GM06990 (cell line): Measurements from ENCODE around the gene COPA.

Experiments used
- DNase-seq: peaks from one replicate; pipeline ENCODE4 v3.0.0-alpha.2; 2011; ENCODE audit not compliant: insufficient read length; ENCODE audit errors: extremely low read depth
- H3K27me3 ChIP-seq: replicated peaks from 2 replicates; pipeline ENCODE4 v1.6.0; 2011; ENCODE audit warnings: low read length; ENCODE audit not compliant: control insufficient read depth, insufficient read depth
- H3K36me3 ChIP-seq: 2 replicates; pipeline ENCODE4 v1.5.1; 2011; ENCODE audit warnings: low read length; ENCODE audit not compliant: control insufficient read depth, insufficient read depth
- H3K4me3 ChIP-seq: replicated peaks from 2 replicates; pipeline ENCODE4 v1.5.1; 2011; ENCODE audit warnings: low read depth, mild to moderate bottlenecking, control low read depth, low read length
- TF ChIP-seq, protein P1 (sequence below): IDR thresholded peaks from 2 replicates; pipeline ENCODE4 v1.5.1; 2011; ENCODE audit warnings: low read length, control low read depth, mild to moderate bottlenecking, inconsistent platforms; ENCODE audit not compliant: insufficient read depth, poor library complexity, severe bottlenecking

Gene COPA

DNA sequence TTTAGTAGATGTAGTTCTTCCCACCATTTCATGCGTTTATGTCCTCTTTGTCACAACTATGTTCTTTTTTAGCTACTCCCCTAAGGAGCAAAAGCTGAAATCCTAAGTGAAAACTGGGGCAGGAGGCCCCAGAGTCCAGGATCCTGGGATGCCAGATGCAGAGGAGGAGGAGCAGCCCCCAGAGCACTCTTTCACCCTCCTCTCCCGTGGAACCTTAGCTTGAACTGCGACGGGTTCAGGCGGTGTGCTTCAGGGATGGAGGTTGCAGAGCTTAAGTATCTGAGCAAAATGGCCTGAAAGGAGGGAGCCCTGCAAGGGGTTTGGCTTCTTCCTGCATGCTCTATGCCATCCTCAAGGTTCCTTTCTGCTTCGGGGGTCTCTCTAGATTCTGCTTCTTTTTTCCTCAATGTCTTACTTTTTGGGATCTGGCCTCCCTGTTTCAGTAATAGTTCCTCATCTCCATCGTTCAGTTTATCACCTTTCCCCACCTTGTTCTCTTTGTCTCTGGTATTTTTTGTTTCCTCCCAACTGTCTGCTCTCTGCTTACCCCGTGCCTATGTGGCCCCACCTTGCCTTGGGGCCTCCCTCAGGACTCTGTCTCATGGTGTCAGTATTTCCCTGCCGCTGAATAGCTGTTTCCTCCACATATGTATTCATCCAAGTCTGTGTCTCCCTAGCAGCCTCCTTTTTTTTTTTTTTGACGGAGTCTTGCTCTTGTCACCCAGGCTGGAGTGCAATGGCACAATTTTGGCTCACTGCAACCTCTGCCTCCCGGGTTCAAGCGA, 21.1 kb upstream of the COPA start:
- TF ChIP-seq, protein P1, sequence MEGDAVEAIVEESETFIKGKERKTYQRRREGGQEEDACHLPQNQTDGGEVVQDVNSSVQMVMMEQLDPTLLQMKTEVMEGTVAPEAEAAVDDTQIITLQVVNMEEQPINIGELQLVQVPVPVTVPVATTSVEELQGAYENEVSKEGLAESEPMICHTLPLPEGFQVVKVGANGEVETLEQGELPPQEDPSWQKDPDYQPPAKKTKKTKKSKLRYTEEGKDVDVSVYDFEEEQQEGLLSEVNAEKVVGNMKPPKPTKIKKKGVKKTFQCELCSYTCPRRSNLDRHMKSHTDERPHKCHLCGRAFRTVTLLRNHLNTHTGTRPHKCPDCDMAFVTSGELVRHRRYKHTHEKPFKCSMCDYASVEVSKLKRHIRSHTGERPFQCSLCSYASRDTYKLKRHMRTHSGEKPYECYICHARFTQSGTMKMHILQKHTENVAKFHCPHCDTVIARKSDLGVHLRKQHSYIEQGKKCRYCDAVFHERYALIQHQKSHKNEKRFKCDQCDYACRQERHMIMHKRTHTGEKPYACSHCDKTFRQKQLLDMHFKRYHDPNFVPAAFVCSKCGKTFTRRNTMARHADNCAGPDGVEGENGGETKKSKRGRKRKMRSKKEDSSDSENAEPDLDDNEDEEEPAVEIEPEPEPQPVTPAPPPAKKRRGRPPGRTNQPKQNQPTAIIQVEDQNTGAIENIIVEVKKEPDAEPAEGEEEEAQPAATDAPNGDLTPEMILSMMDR = no peak
- H3K4me3 ChIP-seq = no peak overlapping the region

DNA sequence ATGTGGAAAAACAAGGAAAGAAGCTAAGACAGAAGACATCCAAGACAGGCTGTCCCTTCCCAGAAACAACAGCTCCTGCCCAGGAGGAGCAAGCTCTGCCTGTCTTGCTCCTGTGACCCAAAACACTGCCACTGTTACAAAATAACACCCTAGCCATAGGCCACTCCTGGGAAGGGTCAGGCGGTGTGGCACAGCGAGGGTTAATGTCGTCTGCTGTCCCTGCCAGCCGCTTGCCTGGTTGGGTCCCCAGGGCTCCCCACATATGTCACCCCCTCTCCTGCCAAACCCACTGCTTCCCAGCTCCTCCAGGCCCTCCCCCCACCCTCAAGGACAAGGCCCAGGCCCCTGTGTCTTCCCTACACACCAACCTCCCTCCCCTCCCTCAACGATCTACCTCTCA, 20.0 kb upstream of the COPA start:
- TF ChIP-seq, protein P1 = no peak
- H3K27me3 ChIP-seq = no peaks in the 10 kb centered on the region
- H3K4me3 ChIP-seq = no peak overlapping the region
- peaks cover 12% of the 10 kb centered on the region for H3K36me3 ChIP-seq
- DNase-seq = no peak

More for the DNA sequence above, 21.1 kb upstream of the COPA start:
- DNase-seq = no peak
- Histone ChIP-seq H3K27me3 (no peaks in the 10 kb centered on the region), H3K36me3 (peaks cover 9% of the 10 kb centered on the region)

DNA sequence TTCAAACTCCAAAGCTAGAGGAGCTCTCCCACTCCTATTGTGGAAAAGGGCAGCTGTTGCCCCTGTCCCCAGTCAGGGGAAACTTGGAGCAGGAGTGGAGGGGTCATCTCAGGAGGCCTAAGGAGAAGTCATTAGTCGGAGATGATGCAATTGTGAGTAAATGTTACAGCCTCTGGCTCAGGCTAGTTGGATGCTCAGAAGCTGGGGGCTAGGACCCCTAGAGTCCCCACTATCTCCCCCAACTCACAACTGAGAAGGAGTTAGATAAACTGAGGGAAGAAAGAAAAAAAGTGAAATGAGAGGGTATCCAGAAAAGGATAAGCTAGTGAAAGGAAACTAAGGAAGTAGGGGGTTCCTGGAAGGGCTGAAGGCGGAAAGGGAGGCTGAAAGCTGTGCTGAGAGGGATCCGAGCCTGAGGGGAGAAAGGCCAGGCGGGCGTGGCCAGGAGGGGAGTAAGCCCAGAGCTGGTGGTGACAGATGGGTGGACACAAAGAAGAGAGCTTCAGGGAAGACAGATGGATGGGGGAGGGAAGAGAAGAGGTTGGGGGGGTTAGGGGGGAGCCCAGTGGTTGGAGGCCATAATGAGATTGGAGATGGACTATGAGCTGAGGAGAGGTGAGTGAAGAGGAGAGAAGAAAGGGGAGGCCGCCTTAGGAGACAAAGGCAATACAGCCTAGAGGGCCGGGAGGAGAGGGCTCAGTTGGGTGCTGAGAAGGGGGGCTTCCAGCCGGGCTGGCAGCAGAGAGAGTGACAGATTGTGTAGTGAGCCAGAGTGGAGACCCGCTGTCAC, 19.3 kb upstream of the COPA start:
- Histone ChIP-seq H3K36me3 (peaks cover 17% of the 10 kb centered on the region), H3K27me3 (no peaks in the 10 kb centered on the region), H3K4me3 (no peak overlapping the region)
- TF ChIP-seq, protein P1 = no peak
- no peak for DNase-seq

DNA sequence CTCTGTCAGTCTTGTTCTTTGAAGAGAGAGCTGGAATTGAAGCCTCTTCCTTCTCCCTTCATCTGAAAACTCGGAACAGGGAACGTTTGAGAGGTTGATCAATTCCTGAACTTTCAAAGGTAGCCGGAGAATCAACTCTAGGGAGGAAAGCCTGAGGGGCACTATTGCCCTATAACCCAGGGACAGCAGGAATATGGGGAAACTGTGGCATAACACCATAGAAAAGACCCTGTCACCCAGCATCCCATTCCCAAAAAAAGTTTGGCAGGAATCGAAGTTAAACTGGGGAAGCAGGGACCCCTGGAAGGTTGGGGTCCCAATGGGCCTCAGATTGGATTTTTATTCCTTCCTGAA, 18.7 kb upstream of the COPA start:
- Histone ChIP-seq H3K27me3 (no peaks in the 10 kb centered on the region), H3K36me3 (peaks cover 21% of the 10 kb centered on the region), H3K4me3 (no peak overlapping the region)
- no peak for DNase-seq
- TF ChIP-seq, protein P1 = no peak

DNA sequence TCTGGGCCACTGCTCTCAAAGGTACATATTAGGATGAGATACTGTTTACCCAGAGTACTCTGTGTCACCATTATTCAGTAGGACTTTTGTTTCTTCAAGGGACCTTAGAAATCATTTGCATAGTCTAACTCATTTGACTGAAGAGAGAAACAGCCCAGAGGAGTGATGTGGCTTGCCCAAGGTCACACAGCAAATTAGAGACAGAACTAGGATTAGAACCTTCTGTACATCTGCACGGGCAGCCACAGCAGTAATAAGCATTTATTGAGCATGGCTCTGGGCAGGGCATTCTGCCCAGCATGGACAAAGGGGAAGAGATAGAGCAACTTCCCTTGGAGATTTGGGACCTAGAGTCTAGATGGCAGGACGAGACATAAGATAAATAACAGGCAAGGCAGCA, 18.1 kb upstream of the COPA start:
- no peak for DNase-seq
- Histone ChIP-seq H3K27me3 (no peaks in the 10 kb centered on the region), H3K4me3 (no peak overlapping the region), H3K36me3 (peaks cover 23% of the 10 kb centered on the region)
- TF ChIP-seq, protein P1 = no peak
